Activated naive CD4-positive, alpha-beta T cell treated with anti-CD3 and anti-CD28 coated beads, Interleukin-2, amount 10 ng/mL, durations not matched to agents 7 days and 5 days (primary cell): ENCODE data around the gene HES2.

Source experiments
- CTCF ChIA-PET: fragments of 350-600 bp; sonication (Branson Sonifier 250); formaldehyde crosslinking; loops from one replicate; lab custom pipeline; 2021; ENCODE audit warnings: antibody characterized with exemption; lab: Charles Lee
- DNase-seq: peaks from one replicate; pipeline ENCODE4 v3.0.0-alpha.2; 2020
- H3K27ac Mint-ChIP-seq: one replicate; pipeline ENCODE4 v1.8.0; 2021; ENCODE audit warnings: mild to moderate bottlenecking, moderate library complexity, mixed read lengths
- H3K27me3 Mint-ChIP-seq: one replicate; pipeline ENCODE4 v1.8.0; 2021; ENCODE audit warnings: mild to moderate bottlenecking, mixed read lengths
- H3K36me3 Mint-ChIP-seq: one replicate; pipeline ENCODE4 v1.8.0; 2021; ENCODE audit warnings: mixed read lengths
- H3K4me1 Mint-ChIP-seq: one replicate; pipeline ENCODE4 v1.8.0; 2021; ENCODE audit warnings: mixed read lengths
- H3K4me3 Mint-ChIP-seq: one replicate; pipeline ENCODE4 v1.8.0; 2021; ENCODE audit warnings: mild to moderate bottlenecking, moderate library complexity, mixed read lengths
- H3K9me3 Mint-ChIP-seq: one replicate; pipeline ENCODE4 v1.8.0; 2021; ENCODE audit warnings: mixed read lengths

HES2 gene, protein sequence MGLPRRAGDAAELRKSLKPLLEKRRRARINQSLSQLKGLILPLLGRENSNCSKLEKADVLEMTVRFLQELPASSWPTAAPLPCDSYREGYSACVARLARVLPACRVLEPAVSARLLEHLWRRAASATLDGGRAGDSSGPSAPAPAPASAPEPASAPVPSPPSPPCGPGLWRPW

GRCh38 chr1:6419804-6420453 is at the start of gene HES2:
Gene HES2, minus strand, starts transcription at chr1:6419919. Its CDS starts 99 bp downstream, at chr1:6419820.
- H3K36me3 Mint-ChIP-seq: no peaks in the 10 kb centered on the region
- peaks cover 27% of the 10 kb centered on the region for H3K4me1 Mint-ChIP-seq
- peaks cover 97% of the 10 kb centered on the region for H3K27me3 Mint-ChIP-seq
- peak; percentile 42 for DNase-seq
- no peak within 1 kb of the TSS for H3K27ac Mint-ChIP-seq
- peak within 1 kb of the TSS; percentile 40 for H3K4me3 Mint-ChIP-seq
- H3K9me3 Mint-ChIP-seq: no peaks in the 10 kb centered on the region
- CTCF ChIA-PET: interaction anchor here (0.8 to 5.6 kb wide), 8 partner anchors 9 to 172 kb away, joined by 3 to 78 read pairs (median 4); no protein-coding TSS in a partner anchor

DNA sequence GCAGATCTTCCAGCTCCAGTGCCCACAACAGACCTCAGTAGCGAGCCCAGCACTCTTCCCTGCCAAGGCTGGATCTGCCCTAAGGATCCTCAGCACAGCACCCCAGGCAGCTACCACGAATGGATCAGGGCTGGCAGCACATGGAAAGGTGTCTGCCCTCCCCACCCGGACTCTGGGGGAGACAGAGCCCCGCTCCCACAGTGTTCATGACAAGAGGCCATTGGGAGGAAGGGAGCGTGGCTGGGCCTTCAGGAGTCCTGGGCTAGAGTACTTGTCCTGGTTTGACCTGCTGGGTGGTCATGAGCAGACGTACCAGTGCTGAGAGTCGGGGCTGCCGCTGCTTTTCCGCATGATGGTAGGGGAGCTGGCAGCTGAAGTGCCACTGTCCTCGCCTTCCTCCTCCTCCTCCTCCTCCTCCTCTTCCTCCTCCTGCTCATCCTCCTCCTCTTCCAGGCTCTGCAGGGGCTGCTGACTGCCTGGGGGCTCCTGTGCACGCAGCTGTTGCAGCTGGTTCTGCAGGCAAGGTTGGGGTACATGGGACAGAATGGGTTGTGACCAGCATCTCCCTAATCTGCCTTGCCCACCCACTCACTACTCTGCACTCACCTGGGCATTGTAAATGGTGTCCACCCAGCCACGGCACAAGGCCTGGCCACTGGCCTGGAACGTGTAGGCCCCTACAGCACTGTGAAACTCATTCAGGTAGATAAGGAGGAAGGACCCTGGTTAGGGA is 49.2 kb upstream of the HES2 start:
- CTCF ChIA-PET: interaction anchor here (1.2 to 1.7 kb wide), 3 partner anchors 14 to 49 kb away, joined by 3 to 4 read pairs (median 4); partner anchors contain the start of gene HES2
- H3K4me3 Mint-ChIP-seq: no peak overlapping the region

GRCh38 chr1:6467744-6468688 is 48.3 kb upstream of the HES2 start:
- peaks cover 11% of the 10 kb centered on the region for H3K36me3 Mint-ChIP-seq

More for the DNA sequence above, 49.2 kb upstream of the HES2 start:
- Mint-ChIP-seq H3K4me1 (peaks cover 25% of the 10 kb centered on the region), H3K27ac (no peak overlapping the region), H3K9me3 (no peaks in the 10 kb centered on the region), H3K36me3 (peaks cover 8% of the 10 kb centered on the region), H3K27me3 (no peaks in the 10 kb centered on the region)
- no peak for DNase-seq

GRCh38 chr1:6467224-6467623 is 47.5 kb upstream of the HES2 start:
- Mint-ChIP-seq H3K27me3 (no peaks in the 10 kb centered on the region), H3K4me1 (peaks cover 37% of the 10 kb centered on the region), H3K27ac (peak overlapping the region; percentile 72), H3K4me3 (no peak overlapping the region), H3K9me3 (no peaks in the 10 kb centered on the region), H3K36me3 (peaks cover 19% of the 10 kb centered on the region)
- CTCF ChIA-PET: interaction anchor here (0.6 to 1.2 kb wide), 2 partner anchors 23 to 24 kb away, joined by 3 to 4 read pairs; no protein-coding TSS in a partner anchor
- DNase-seq: no peak

More at GRCh38 chr1:6467744-6468688, 48.3 kb upstream of the HES2 start:
- Mint-ChIP-seq H3K27me3 (no peaks in the 10 kb centered on the region), H3K27ac (no peak overlapping the region), H3K9me3 (no peaks in the 10 kb centered on the region), H3K4me3 (no peak overlapping the region), H3K4me1 (peaks cover 31% of the 10 kb centered on the region)
- CTCF ChIA-PET: interaction anchor here (0.6 to 1.3 kb wide), 4 partner anchors 21 to 48 kb away, joined by 3 to 4 read pairs (median 4); partner anchors contain the start of gene HES2
- no peak for DNase-seq

GRCh38 chr1:6466751-6467150 is 47.0 kb upstream of the HES2 start:
- Mint-ChIP-seq H3K27me3 (no peaks in the 10 kb centered on the region), H3K4me3 (peak overlapping the region; percentile 86), H3K27ac (peak overlapping the region; percentile 72), H3K9me3 (no peaks in the 10 kb centered on the region), H3K4me1 (peaks cover 40% of the 10 kb centered on the region), H3K36me3 (peaks cover 24% of the 10 kb centered on the region)
- DNase-seq: no peak
- CTCF ChIA-PET: interaction anchor here (1.2 kb wide), 1 partner anchor 24 kb away, joined by 4 read pairs; no protein-coding TSS in a partner anchor

DNA sequence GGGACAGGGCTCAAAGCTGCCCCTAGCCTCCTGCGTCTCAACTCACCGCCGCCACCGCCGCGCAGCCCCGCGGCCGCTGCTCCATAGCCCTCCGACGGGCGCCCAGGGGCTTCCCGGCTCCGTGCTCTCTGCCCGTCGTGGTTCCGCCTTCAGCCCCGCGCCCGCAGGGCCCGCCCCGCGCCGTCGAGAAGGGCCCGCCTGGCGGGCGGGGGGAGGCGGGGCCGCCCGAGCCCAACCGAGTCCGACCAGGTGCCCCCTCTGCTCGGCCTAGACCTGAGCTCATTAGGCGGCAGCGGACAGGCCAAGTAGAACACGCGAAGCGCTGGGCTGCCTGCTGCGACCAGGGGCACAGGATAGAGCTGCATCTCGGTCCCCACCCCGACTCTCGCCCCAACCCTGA is 46.3 kb upstream of the HES2 start, which contains the start of gene TNFRSF25:
TNFRSF25 (minus strand) TSS at position 151 of the 400 bp plus-strand sequence; CDS start at position 85, 66 bp downstream.
- peak; percentile 72 for DNase-seq
- CTCF ChIA-PET: interaction anchor here (1.0 to 2.5 kb wide), 2 partner anchors 20 to 23 kb away, joined by 3 to 7 read pairs; no protein-coding TSS in a partner anchor

DNA sequence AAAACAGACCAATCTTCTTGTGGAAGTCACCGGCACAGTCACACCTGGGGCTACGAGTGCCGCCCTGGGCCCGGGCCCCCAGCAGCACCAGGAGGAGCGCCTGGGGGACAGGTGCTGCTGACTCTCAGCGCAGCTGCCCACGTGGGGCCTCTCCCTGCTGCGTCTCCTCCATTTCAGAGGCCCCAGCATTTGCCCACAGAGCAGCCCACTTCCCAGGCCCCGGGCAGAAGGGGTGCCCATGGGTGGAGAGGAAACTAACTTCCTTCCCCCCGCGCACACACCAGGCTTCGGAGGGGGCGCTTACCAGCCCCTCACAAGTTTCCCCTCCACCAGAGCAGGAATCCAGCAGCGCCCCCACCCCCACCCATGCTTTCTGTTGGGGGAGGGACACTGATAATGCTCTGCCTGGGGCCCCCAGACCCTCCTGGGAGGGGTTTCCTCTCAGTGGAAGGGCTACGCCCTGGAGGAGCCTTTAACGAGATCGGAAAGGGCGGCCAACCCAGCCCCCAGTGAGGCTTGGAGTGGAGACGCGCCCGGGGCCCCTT is 45.8 kb upstream of the HES2 start:
- no peaks in the 10 kb centered on the region for H3K27me3 Mint-ChIP-seq
- CTCF ChIA-PET: interaction anchor here (1.0 to 2.5 kb wide), 2 partner anchors 20 to 24 kb away, joined by 3 to 7 read pairs; no protein-coding TSS in a partner anchor
- peak overlapping the region; percentile 86 for H3K4me3 Mint-ChIP-seq
- peak; percentile 68 for DNase-seq
- H3K27ac Mint-ChIP-seq: peak overlapping the region; percentile 90
- peaks cover 52% of the 10 kb centered on the region for H3K4me1 Mint-ChIP-seq
- H3K36me3 Mint-ChIP-seq: peaks cover 35% of the 10 kb centered on the region
- no peaks in the 10 kb centered on the region for H3K9me3 Mint-ChIP-seq

More for the DNA sequence above, 46.3 kb upstream of the HES2 start, which contains the start of gene TNFRSF25:
- no peaks in the 10 kb centered on the region for H3K27me3 Mint-ChIP-seq
- peaks cover 30% of the 10 kb centered on the region for H3K36me3 Mint-ChIP-seq
- peaks cover 47% of the 10 kb centered on the region for H3K4me1 Mint-ChIP-seq
- H3K9me3 Mint-ChIP-seq: no peaks in the 10 kb centered on the region
- peak within 1 kb of the TSS; percentile 86 for H3K4me3 Mint-ChIP-seq
- peak within 1 kb of the TSS; percentile 90 for H3K27ac Mint-ChIP-seq

DNA sequence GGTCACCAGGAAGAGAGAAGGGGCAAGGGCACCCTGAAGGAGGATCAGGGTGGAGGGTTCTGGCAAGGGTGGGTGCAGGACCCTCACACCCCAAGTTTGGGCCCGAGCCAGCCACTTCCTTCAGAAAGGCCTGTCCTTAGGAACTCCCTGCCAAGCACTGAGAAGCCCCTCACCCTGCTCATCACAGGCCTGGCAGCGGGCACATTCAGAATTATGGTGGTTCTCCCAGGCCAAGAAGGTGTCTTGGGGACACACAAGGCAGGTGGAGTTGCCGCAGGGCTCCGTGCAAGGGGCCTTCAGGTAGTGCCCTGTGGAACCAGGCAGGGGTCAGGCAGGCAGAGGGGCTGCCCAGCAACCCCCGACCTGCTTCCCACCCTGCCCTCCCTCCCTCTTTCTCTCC is 45.2 kb upstream of the HES2 start:
- H3K27ac Mint-ChIP-seq: peak overlapping the region; percentile 90
- H3K4me1 Mint-ChIP-seq: peaks cover 57% of the 10 kb centered on the region

DNA sequence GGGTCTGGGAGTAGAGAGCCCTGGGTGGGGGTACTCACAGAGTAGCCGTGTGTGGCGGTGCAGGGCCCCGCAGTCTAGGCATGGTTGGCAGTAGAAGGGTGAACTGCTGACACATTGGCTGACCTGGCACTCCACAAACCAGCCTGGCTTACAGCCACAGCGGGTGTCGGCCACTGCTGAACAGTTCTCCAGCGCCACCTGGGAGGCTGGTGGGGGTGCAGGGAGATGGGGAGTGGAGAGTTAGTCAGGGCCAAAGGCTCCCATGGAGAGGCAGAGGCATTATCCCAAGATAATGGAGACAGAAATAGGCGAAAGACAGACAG is 44.8 kb upstream of the HES2 start:
- DNase-seq: peak; percentile 62
- Mint-ChIP-seq H3K36me3 (peaks cover 40% of the 10 kb centered on the region), H3K9me3 (no peaks in the 10 kb centered on the region), H3K27me3 (peaks cover 4% of the 10 kb centered on the region), H3K27ac (peak overlapping the region; percentile 90), H3K4me3 (peak overlapping the region; percentile 86), H3K4me1 (peaks cover 59% of the 10 kb centered on the region)
- CTCF ChIA-PET: interaction anchor here (1.2 to 2.5 kb wide), 2 partner anchors 12 to 25 kb away, joined by 5 to 7 read pairs; no protein-coding TSS in a partner anchor

More for the DNA sequence above, 45.2 kb upstream of the HES2 start:
- no peaks in the 10 kb centered on the region for H3K9me3 Mint-ChIP-seq
- no peaks in the 10 kb centered on the region for H3K27me3 Mint-ChIP-seq
- CTCF ChIA-PET: interaction anchor here (2.5 kb wide), 1 partner anchor 24 kb away, joined by 7 read pairs; no protein-coding TSS in a partner anchor
- peaks cover 40% of the 10 kb centered on the region for H3K36me3 Mint-ChIP-seq
- no peak for DNase-seq
- peak overlapping the region; percentile 86 for H3K4me3 Mint-ChIP-seq

- Mint-ChIP-seq H3K36me3 (peaks cover 40% of the 10 kb centered on the region), H3K4me3 (no peak overlapping the region)
- CTCF ChIA-PET: interaction anchor here (1.1 to 1.2 kb wide), 3 partner anchors 9 to 24 kb away, joined by 3 to 5 read pairs (median 3); no protein-coding TSS in a partner anchor
These were observed 43.3 kb upstream of the HES2 start for GRCh38 chr1:6463120-6463412.

GRCh38 chr1:6462412-6463119 is 42.8 kb upstream of the HES2 start:
- Mint-ChIP-seq H3K9me3 (no peaks in the 10 kb centered on the region), H3K4me1 (peaks cover 63% of the 10 kb centered on the region), H3K4me3 (peak overlapping the region; percentile 63), H3K36me3 (peaks cover 40% of the 10 kb centered on the region), H3K27ac (peak overlapping the region; percentile 81), H3K27me3 (peaks cover 4% of the 10 kb centered on the region)
- CTCF ChIA-PET: interaction anchor here (0.8 to 1.1 kb wide), 2 partner anchors 9 to 17 kb away, joined by 3 read pairs; no protein-coding TSS in a partner anchor
- no peak for DNase-seq

More at GRCh38 chr1:6463120-6463412, 43.3 kb upstream of the HES2 start:
- Mint-ChIP-seq H3K27me3 (peaks cover 4% of the 10 kb centered on the region), H3K27ac (peak overlapping the region; percentile 58), H3K4me1 (peaks cover 63% of the 10 kb centered on the region), H3K9me3 (no peaks in the 10 kb centered on the region)
- DNase-seq: no peak
